Stomach smooth muscle (tissue), 2 donors: ENCODE data around the gene KCTD16.

ENCODE experiments used
- H3K27ac ChIP-seq: one replicate; pipeline ENCODE4 v1.7.0; 2013; ENCODE audit warnings: mild to moderate bottlenecking, low read length, inconsistent platforms
- H3K27me3 ChIP-seq, 2 donors: one replicate each; pipeline ENCODE4 v1.7.0; 2013; ENCODE audit warnings: low read length in 2 of 2; ENCODE audit not compliant: insufficient read depth in 2 of 2, control insufficient read depth in 1 of 2
- H3K36me3 ChIP-seq, 2 donors: one replicate each; pipeline ENCODE4 v1.7.0; 2013; ENCODE audit warnings: low read length in 2 of 2; ENCODE audit not compliant: control insufficient read depth in 2 of 2, insufficient read depth in 2 of 2
- H3K4me1 ChIP-seq: one replicate; pipeline ENCODE4 v1.7.0; 2013; ENCODE audit warnings: low read length; ENCODE audit not compliant: control insufficient read depth, insufficient read depth
- H3K4me3 ChIP-seq, 2 donors: one replicate each; pipeline ENCODE4 v1.7.0; 2013; ENCODE audit warnings: low read length in 2 of 2
- H3K9ac ChIP-seq, 2 donors: one replicate each; pipeline ENCODE4 v1.7.0; 2013; ENCODE audit warnings: low read length in 2 of 2, mild to moderate bottlenecking in 1 of 2
- H3K9me3 ChIP-seq, 2 donors: one replicate each; pipeline ENCODE4 v1.7.0; 2013; ENCODE audit warnings: low read length in 2 of 2; ENCODE audit not compliant: control insufficient read depth in 2 of 2
- donor health status: healthy.
- donor health status: Pancreatic carcinoma.

Gene KCTD16

GRCh38 chr5:144134194-144134826 lies 36.4 kb upstream of the KCTD16 start:
- no peaks in the 10 kb centered on the region for H3K9me3 ChIP-seq
- H3K27me3 ChIP-seq: no peaks in the 10 kb centered on the region
- no peak overlapping the region for H3K27ac ChIP-seq
- H3K9ac ChIP-seq: no peak overlapping the region
- H3K36me3 ChIP-seq: no peaks in the 10 kb centered on the region
- H3K4me1 ChIP-seq: no peaks in the 10 kb centered on the region
- no peak overlapping the region for H3K4me3 ChIP-seq

GRCh38 chr5:144135113-144135762 lies 35.4 kb upstream of the KCTD16 start:
- no peaks in the 10 kb centered on the region for H3K27me3 ChIP-seq
- no peak overlapping the region for H3K27ac ChIP-seq
- H3K4me3 ChIP-seq: no peak overlapping the region
- H3K36me3 ChIP-seq: no peaks in the 10 kb centered on the region
- no peaks in the 10 kb centered on the region for H3K4me1 ChIP-seq
- H3K9me3 ChIP-seq: no peaks in the 10 kb centered on the region
- no peak overlapping the region for H3K9ac ChIP-seq

GRCh38 chr5:144139586-144139985 lies 31.1 kb upstream of the KCTD16 start:
- Histone ChIP-seq H3K27ac (no peak overlapping the region), H3K9me3 (no peaks in the 10 kb centered on the region), H3K27me3 (no peaks in the 10 kb centered on the region), H3K9ac (no peak overlapping the region), H3K4me3 (no peak overlapping the region), H3K36me3 (no peaks in the 10 kb centered on the region), H3K4me1 (no peaks in the 10 kb centered on the region)

GRCh38 chr5:144141585-144141984 lies 29.1 kb upstream of the KCTD16 start:
- Histone ChIP-seq H3K9ac (no peak overlapping the region), H3K9me3 (no peaks in the 10 kb centered on the region), H3K27me3 (no peaks in the 10 kb centered on the region), H3K36me3 (no peaks in the 10 kb centered on the region), H3K27ac (no peak overlapping the region), H3K4me3 (no peak overlapping the region), H3K4me1 (no peaks in the 10 kb centered on the region)

- H3K9ac ChIP-seq: no peak overlapping the region
- H3K4me1 ChIP-seq: no peaks in the 10 kb centered on the region
- no peaks in the 10 kb centered on the region for H3K36me3 ChIP-seq
- H3K9me3 ChIP-seq: no peaks in the 10 kb centered on the region
- no peak overlapping the region for H3K4me3 ChIP-seq
- H3K27me3 ChIP-seq: no peaks in the 10 kb centered on the region
- H3K27ac ChIP-seq: no peak overlapping the region
These were observed 28.4 kb upstream of the KCTD16 start for GRCh38 chr5:144142139-144142823.

GRCh38 chr5:144142824-144143162 lies 27.9 kb upstream of the KCTD16 start:
- H3K9ac ChIP-seq: no peak overlapping the region
- no peak overlapping the region for H3K4me3 ChIP-seq
- no peaks in the 10 kb centered on the region for H3K36me3 ChIP-seq
- H3K9me3 ChIP-seq: no peaks in the 10 kb centered on the region
- no peak overlapping the region for H3K27ac ChIP-seq
- H3K4me1 ChIP-seq: no peaks in the 10 kb centered on the region
- H3K27me3 ChIP-seq: no peaks in the 10 kb centered on the region

- no peaks in the 10 kb centered on the region for H3K27me3 ChIP-seq
- H3K9me3 ChIP-seq: no peaks in the 10 kb centered on the region
- no peak overlapping the region for H3K27ac ChIP-seq
- H3K36me3 ChIP-seq: no peaks in the 10 kb centered on the region
- no peak overlapping the region for H3K4me3 ChIP-seq
- H3K4me1 ChIP-seq: no peaks in the 10 kb centered on the region
- no peak overlapping the region for H3K9ac ChIP-seq
These were observed 27.0 kb upstream of the KCTD16 start for GRCh38 chr5:144143625-144144024.

- H3K36me3 ChIP-seq: no peaks in the 10 kb centered on the region
- H3K4me3 ChIP-seq: no peak overlapping the region
- no peak overlapping the region for H3K27ac ChIP-seq
- H3K27me3 ChIP-seq: no peaks in the 10 kb centered on the region
- no peaks in the 10 kb centered on the region for H3K9me3 ChIP-seq
- H3K4me1 ChIP-seq: no peaks in the 10 kb centered on the region
- no peak overlapping the region for H3K9ac ChIP-seq
These were observed 25.5 kb upstream of the KCTD16 start for GRCh38 chr5:144144956-144145751.

GRCh38 chr5:144151026-144151425 lies 19.6 kb upstream of the KCTD16 start:
- no peaks in the 10 kb centered on the region for H3K9me3 ChIP-seq
- no peaks in the 10 kb centered on the region for H3K4me1 ChIP-seq
- H3K27ac ChIP-seq: no peak overlapping the region
- H3K36me3 ChIP-seq: no peaks in the 10 kb centered on the region
- H3K9ac ChIP-seq: no peak overlapping the region
- no peak overlapping the region for H3K4me3 ChIP-seq
- no peaks in the 10 kb centered on the region for H3K27me3 ChIP-seq

GRCh38 chr5:144156767-144157171 lies 13.9 kb upstream of the KCTD16 start:
- Histone ChIP-seq H3K36me3 (peaks cover 3 to 9% of the 10 kb centered on the region in 2 donors), H3K27ac (no peak overlapping the region)

More at GRCh38 chr5:144156767-144157171, 13.9 kb upstream of the KCTD16 start:
- H3K4me1 ChIP-seq: no peaks in the 10 kb centered on the region
- no peaks in the 10 kb centered on the region for H3K9me3 ChIP-seq
- no peaks in the 10 kb centered on the region for H3K27me3 ChIP-seq
- H3K4me3 ChIP-seq: no peak overlapping the region
- H3K9ac ChIP-seq: no peak overlapping the region
